ENCODE data around the gene HIVEP2.

HIVEP2 gene

DNA sequence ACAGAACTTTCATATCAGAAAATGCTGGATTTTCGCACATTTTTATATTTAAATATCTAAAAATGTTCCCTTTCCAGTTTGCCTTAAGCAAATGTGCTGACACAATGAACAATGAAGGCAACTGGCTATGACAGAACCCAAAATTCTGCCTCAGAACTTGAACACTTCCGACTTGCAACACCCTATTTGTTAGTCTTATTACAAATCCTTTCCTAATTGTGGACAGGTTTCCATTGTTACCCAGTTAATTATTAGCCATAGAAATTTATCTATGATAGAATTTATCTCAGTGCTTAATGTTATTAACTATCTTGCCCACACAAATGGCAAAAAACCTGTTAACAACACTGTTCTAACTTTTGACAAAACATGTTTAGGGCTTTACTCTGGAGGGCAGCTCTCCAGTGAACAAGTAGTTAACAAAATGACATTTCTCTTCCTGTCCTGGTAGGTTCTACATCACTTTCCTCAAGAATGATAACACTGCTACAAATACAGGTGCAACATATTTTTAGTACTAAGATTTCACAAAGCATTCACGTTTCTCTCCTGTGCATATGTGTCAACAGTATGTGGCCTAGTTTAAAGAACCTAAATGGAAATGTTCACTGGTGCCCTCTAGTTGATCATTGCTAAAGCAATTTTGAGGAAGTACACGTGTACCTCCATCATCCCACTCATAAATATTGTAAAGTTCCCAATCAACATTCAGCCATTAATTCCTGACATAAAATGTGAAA is 58.4 kb downstream of the HIVEP2 start:
- peak in 1 of 2 donors; percentile 50 for DNase-seq

DNA sequence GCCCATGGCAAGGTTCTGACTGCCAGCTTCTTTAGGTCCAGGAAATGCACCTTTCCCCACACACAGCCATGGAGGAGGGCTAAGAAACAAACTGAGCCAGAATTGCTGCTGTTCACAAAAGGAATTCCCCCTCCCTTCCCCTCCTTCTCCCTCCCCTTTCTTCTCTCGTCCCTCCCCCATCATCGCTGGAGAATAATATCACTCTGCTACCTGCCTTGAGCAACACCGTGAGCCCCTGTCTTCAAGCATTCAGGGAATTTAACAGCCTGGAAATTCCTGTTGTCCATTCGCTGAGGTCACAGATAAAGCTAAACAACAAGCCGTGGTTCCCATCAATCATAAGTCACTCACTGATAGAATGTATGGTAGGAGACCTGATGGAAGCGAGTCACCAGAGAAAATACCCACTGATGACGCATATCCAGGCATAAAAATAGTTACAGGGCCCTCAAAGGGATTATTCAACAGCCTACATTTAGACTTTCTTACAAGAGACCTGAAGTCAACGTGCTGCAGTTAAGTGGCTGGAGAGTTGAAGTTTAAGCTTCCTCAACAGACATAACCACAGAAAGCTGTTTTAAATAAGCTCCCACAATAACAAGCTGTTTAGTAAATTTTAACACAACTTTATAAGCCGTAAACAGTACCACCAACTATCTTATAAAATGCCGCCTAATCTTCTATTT is 59.7 kb downstream of the HIVEP2 start:
- DNase-seq, result peak; percentile 10 to 94

DNA sequence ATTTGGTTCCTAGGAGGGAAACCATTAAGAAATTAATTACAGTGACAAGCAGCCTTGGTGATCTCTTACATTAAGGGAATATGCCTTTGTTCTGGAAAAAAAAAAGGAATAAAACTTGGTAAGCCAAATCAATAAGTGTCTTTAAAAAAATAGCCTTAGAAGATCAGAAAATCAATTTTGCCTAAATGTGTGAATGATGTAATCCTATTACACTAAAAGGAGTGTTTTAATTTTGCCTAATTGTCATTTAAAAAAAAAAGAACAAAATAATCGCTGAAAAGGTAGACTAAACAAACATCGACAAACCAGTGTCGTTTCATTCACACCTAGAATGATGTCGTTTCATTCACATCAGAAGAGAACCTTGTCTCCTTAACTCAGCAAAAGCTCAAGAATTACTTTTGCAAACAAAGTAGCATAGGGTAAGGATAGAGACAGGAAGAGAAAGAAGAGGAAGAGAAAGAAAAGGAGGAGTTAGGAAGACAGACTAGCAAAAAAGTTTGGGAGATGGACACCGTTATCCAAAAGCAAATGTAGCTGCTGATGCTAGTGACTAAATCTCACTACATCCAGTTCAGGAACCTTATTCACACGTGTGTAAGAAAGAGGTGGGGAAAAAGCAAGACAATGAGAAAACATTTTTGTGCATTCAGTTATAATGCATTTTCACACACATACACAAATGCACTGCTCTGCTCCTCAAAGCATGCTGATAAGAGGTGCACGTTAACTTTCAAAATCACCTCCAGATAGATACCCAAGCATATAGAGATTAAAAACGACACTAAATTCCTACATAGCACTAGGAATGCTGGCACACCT is 60.6 kb downstream of the HIVEP2 start:
- no peak for DNase-seq

DNA sequence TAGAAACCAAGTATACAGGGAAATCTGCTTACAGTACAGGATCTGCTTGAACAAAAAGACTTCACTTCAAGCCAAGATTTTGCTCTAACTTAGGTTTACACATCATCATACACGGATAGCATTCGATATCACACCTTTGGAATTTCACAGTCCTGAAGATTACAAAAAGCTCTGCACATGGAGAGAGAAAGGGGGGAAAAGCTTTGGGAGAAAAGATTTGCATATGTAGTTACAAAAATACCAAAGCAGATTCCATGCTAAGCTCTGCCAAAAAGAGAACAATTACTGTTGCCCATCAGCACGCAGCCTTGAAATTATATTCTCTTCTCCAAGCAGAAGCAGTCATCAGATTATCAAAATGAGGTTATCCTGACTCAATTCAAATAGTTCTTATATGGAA is 62.0 kb downstream of the HIVEP2 start:
- no peak for DNase-seq

DNA sequence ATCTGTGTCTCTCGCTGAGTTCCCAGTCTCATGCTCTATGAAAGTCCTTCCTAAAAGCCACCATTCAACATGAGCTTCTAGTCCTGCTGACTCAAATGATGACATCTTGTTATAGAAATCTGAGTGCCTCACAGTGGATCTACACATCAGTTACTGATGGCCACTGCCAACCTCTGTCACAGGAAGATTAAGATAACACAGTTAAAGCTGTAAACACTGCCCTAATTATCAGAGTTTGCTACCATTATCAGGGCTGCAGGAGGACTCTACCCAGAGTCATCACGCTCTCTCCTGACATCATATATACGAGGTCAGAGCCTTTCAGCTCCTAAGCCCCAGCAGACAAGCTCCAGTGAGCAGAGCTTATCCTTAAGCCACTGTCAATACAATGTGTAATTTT is 63.2 kb downstream of the HIVEP2 start:
- no peak for DNase-seq

DNA sequence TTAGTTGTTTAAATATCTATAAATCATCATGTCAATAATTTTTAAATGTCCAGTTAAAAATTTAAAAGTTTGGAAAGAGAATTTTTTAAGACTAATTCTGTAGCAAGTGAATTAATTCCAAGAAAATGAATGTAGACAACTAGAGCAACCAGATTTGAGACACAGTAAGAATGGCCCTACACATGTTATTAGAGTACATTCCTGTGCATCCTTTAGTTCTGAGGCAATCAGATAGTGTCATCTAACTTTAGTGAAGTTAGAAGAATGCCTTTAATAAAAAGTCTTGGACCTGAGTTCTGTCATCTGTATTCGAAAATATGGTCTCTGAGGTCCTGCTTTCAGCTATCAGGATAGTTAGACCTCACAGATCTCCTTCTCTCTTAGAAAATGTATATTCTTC is 63.7 kb downstream of the HIVEP2 start:
- DNase-seq, result no peak

DNA sequence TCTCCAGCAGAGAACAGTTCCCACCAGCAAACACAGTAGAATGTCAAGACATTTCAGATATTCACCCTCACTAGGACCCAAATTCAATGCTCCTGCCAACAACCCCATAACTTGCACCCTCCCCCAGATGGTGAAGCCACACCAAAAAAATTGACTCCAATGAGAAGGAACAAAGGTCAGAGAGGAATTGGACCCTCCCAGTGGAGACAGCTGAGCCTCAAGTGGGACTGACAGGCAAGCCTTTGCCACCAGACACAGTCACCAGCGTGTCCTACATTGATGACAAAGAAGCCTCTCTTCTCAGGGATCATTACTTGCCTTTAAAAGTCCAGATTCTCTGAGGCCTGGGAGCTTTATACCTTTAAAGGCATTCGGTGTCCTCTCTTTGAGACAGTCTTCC is 64.8 kb downstream of the HIVEP2 start:
- DNase-seq, result no peak

DNA sequence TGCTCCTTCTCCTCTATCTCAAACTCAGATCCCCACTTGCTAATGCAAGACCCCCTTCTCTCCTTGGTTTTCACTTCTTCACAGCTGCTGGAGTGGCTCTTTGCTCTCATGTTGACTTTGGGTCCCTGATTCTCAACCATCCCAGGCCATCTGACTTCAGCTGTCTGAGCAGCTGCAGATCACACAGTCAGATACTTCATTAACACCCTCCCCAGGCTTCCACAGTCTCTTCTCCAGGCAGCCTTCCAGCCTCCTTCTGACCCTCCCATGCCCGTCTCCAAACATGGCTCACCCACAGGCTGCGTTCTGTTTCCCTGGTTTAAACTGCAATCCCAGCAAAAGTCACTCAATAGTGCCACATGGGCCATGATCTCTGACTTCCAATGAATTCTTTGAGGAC is 65.4 kb downstream of the HIVEP2 start:
- no peak for DNase-seq

DNA sequence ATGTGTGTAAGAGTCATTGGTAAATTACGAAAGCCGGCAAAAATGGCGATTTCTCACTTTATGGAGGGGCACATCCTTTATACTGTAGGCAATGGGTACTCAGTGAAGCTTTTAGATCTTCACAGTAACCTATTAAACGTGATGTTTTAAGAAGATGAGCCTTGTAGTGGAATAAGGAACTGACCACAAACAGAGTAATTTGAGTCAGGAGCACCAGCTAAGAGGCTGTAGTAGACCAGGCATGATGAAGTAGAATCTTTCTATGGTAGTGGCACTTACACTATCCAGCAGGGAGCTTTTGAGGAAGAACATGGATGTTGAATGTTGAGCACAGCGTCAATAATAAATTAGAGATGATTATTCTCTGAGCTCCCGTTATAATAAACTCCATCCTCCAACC is 65.9 kb downstream of the HIVEP2 start:
- DNase-seq, result no peak

DNA sequence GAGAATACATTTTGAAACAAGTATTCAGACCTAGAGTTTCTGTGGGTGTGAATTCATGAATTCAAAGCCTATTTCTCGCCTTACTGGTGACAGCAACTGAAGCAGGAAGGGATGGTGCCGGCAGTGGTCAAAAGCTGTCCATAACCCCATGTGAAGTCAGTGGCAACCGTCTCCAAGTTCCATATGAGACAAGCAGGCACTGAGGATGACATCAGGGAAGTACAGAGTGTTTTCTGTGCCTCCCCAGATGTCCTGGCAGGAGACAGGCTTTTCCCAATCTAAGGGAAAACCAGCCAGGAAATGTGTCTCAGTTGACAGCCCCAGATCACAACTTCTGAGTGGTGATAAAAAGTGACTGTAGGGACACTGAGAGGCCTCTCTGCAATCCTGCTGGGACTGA is 66.6 kb downstream of the HIVEP2 start:
- no peak for DNase-seq

DNA sequence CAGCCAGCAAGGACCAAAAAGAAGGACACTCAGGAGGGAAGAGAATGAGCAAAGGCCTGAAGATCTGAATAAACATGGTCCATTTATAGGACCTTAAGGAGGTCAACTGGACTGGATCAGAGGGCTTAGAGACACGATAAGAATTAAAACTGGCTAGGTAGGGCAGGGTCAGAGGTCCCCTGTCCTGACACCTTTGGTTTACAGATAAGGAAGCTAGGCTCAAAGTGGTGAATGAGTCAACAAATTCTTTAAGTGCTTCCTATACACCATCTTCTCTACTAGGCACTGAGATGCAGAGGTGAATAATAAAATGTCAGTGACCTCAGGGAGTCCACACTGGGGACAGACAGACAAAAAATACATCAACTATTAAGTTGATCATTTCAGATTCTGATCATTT is 70.3 kb downstream of the HIVEP2 start:
- DNase-seq, result no peak

DNA sequence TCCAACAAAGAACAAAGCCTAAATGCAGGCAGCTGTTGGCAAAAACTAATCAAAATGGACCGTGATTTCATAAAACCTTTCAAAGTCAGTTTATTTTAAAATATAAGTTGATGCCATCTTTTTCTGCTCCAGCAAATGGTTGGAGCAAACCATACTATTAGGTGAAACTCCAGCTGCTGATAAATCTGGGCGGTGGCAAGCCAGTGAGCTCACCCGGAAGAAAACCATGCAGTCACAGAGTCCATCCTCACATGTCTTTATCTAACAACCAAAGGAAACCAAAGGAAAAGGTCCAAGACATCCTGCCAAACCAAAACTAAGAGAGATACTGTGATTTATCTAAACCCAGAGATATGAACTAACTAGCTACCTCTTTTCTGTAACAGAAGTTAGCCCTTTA is 72.6 kb downstream of the HIVEP2 start:
- no peak for DNase-seq

DNA sequence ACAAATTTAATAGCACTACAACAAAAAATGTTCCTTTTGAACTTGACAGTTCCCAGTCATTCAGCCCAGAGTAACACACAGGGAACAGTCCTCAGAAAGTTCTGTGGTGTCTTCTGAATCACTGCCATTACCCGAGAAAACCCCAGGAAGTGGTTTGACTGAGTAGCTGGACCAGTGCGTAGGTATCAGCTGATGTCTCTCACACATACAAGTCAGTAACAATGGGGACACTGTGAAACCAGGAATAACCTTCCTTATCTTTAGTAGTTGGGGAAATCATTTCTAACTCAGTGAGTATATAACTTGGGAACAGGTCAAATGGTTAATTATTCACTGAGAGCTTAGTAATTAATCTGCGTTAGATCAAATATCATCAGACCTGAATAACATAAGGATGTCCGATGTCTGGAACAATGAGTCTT is 73.1 kb downstream of the HIVEP2 start:
- peak in 1 of 2 donors; percentile 49 for DNase-seq

DNA sequence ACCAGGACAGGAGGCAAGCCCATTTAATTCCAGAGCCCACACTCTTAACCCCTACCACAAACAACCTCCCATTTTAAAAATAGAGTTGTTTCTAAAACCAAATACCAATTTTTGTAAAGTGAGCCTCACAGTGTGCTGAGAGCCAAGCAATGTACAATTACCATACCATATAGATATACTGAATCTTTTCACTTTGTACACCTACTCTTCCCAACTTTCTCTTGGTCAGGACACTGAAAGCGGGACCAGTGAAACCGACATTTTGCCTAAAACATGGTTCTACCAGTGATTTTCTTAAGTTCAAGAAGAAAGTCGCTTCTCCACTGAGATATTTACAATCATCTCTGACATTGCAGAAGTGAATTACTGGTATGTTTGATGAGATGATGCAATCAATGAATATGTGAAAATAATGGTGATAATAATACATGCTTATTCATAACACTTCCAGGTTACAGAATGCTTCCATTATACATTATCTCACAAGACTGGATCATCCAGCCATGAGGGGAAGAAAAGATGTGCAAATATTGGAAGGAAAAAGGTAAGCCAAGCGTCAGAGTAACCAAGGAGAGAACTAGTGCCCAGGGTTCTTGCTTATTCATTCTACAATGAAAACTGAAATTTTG is 74.1 kb downstream of the HIVEP2 start:
- no peak for DNase-seq

DNA sequence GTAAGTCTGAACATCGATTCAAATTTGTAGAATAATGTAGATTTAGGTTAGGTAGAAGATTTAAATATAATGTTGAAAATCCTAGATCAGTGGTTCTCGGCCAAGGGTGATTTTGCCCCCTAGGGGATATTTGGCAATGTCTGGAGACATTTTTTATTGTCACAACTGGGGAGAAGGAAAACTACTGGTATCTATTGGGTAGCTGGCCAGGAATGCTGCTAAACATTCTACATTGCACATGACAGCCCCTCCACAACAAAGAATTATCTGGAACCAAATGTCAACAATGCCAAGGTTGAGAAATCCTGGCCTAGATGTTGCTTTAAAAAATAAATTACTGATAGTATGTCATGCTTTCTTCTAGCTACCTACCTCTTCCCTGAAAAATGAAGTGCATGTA is 76.1 kb downstream of the HIVEP2 start:
- no peak for DNase-seq

DNA sequence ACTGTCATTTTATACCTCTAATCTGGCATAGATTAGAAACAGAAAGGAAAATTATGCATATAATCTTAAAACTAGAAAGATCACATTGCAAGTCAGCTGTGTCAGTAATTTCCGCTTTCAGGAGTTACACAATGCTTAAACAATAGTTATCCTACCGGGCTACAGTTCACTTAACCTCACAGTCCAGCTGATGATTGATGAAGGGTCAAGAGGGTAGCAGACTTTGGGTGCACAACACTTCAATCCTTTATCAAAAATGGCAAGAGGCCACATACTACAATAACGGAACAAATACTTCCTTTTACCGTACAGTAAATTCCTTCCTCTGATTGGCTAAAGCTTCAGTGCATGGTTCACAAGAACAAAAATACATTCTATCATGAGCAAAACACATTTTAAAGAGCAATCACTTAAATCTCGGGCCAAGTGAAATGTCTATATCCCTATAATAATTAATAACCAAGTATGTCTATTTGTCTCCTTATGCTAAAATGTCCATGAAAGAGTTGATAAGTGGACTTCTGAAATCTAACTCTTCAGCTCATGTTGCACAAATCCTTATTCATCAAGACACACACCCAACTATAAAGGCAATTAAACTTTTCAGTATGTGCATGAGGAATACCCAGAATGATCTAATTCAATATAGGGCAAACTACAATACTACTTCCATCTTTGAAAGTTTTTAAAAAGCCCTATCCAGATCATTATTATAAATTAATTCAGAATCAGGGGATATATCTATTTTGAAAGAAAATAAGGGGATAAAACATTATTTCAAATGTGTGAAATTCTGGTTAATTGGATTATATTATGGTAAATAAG is 76.8 kb downstream of the HIVEP2 start:
- DNase-seq, result no peak

DNA sequence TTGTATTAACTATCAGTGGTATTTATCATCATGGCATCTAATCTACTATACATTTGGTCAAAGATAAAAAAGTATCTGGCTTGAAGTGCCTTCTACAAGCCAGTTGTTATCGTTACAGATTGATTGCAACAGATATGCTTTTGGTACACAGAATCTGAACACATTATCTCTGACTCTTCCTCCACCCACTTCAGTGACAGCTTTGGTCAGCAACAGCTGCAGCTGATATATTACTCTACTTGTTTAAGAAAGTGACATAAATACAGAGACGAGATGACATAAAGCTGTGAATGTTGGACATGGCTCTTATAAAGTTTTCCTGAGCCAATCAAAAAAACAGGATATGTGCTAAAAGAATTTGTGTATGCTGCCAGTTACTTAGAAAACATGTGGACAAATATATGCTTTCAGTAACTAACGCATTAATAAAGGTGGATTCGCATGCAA is 77.6 kb downstream of the HIVEP2 start:
- no peak for DNase-seq

DNA sequence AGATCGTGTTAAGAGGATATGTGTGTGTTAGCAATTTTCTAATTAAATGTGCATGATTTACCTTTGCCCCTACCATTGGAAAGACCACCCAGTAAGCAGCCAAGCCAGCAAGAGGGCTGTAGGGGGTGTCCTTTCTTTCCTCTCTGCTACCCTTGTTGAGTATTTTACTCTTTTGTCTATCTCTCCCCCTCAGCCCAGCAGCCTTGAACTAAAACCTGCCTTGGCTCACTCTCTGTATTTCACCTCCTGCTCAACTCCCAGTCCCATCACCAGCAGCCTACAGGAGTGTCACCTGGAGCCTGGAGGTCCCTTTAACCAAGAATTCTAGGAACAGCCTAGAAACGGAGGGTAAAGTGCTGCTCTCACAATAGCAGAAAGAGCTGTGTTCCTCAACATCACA is 81.0 kb downstream of the HIVEP2 start:
- no peak for DNase-seq

DNA sequence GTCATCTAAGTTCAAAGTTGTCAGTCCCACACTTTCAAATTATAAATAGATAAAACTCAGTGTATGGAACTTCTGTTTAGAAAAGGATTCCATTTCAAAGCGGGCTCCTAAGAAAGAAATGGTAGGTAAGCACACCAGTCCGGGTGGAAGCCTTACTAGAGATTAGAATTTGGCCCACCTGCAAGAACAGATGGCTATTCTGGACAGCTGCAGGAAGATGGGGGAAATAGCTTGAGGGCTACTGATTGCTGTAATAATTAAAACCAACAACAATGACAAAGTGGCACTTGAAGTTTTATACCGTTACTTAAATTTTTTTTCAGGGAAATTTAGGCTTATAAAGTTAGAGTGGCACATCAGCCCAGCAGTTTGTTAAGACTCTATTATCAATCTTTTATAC is 83.3 kb downstream of the HIVEP2 start:
- no peak for DNase-seq

DNA sequence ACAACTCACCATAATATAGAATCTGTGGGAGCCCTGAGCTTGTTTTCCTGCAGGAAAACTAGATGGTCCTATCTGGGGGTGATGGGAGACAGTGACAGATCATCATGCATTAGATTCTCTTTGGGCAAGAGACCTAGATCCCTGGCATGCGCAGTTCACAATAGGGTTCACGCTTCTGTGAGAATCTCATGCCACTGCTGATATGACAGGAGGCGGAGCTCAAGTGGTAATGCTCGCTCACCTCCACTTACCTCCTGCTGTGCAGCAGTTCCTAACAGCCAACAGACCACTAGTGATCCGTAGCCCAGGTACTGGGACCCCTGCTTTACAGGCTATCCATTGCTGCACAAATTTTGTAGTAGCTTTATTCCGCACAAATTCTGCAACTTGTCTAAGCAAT is 84.5 kb downstream of the HIVEP2 start:
- DNase-seq, result no peak

DNA sequence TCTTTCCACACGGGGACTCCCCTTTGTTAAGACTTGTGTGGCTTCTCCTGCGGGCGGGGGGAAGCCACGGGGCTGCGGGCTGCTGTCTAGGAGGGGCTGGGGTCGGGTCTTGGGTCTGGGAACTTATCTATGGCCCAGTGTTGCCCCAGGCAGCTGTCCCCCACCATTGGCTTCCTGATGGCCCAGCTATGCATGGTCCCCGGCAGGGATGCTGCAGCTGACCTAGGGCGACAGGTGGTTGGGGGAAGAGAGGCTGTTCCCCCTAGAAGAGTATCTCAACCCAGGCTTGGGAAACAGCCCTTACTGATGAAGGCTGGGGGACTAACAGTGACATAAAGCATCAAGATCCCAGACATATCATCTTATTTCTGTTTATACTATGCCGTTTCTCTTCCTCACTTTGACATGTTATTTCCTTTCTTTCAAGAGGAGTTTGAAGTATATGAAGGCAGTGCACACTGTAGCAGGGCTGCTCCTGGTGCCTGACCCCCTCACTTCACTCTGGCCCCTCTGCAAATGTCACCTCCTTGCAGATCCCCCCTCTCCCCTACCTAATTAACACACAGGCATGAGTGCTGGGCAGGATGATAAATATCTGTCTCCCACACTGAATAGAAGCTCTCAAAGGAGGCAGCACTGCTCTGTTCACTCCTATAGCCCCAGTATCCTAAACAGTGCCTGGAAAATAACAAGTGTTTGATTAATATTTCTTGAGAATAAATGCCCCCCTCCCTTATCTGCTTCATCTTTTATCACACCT is 87.0 kb downstream of the HIVEP2 start:
- no peak for DNase-seq

Data from bone marrow (tissue), 2 donors.